Ishikawa (cell line): ENCODE measurements around the gene GLYATL3.

ENCODE experiments used
- CEBPB ChIP-seq: IDR thresholded peaks from 2 replicates; pipeline ENCODE4 v1.6.1; 2012
- CREB1 ChIP-seq: IDR thresholded peaks from 2 replicates; pipeline ENCODE4 v1.6.1; 2012; ENCODE audit warnings: low read depth
- EGR1 ChIP-seq: IDR thresholded peaks from 2 replicates; pipeline ENCODE4 v1.6.1; 2012
- EP300 ChIP-seq: IDR thresholded peaks from 2 replicates; pipeline ENCODE4 v1.6.1; 2012; ENCODE audit warnings: borderline replicate concordance
- FOXM1 ChIP-seq: IDR thresholded peaks from 2 replicates; pipeline ENCODE4 v1.6.1; 2012; ENCODE audit warnings: low read depth, borderline replicate concordance
- RAD21 ChIP-seq: IDR thresholded peaks from 2 replicates; pipeline ENCODE4 v1.6.1; 2012; ENCODE audit warnings: low read depth
- REST ChIP-seq: IDR thresholded peaks from 2 replicates; pipeline ENCODE4 v1.6.1; 2012; ENCODE audit warnings: low read depth, mild to moderate bottlenecking
- TAF1 ChIP-seq: IDR thresholded peaks from 2 replicates; pipeline ENCODE4 v1.6.1; 2012; ENCODE audit warnings: low read depth, mild to moderate bottlenecking
- USF1 ChIP-seq: IDR thresholded peaks from 2 replicates; pipeline ENCODE4 v1.6.1; 2012
- TF ChIP-seq, protein P1 (sequence below): IDR thresholded peaks from 2 replicates; pipeline ENCODE4 v1.6.1; 2012

DNA sequence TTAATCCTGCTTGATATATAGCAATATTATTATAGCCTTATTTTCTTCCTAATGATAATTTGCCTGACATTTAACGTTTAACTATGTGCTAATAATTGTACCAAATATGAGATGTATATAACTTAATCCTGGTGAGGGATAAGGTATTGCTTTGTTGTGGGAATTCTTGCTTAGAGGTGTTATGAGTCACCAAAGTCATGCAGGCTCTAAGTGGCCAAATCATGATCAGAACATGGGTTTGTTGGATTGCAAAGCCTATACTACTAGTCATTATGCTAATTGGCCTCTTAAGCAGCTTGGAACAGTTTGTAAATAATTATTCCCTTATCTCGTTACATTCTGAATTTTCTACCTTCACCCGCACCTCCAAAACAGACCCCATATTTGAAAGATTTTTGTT lies 28.8 kb downstream of the GLYATL3 start:
- no peak for TF ChIP-seq EGR1
- TF ChIP-seq USF1, result no peak
- TF ChIP-seq EP300, result no peak
- TF ChIP-seq REST, result no peak
- TF ChIP-seq, protein P1, sequence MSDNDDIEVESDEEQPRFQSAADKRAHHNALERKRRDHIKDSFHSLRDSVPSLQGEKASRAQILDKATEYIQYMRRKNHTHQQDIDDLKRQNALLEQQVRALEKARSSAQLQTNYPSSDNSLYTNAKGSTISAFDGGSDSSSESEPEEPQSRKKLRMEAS, result no peak
- TF ChIP-seq FOXM1, result no peak
- TF ChIP-seq CREB1, result no peak
- no peak for TF ChIP-seq RAD21
- no peak for TF ChIP-seq CEBPB
- TF ChIP-seq TAF1, result no peak
